ENCODE measurements around the gene MYL5.
"Not testable (repeated sequence)": the region's sequence is repeated elsewhere in the genome, so short reads cannot be mapped to it uniquely, and the experiment has no call there.

The MYL5 gene

GRCh38 chr4:657834-658667 is 16.3 kb upstream of the MYL5 start:
- no peak for DNase-seq

- no peak for DNase-seq
These were observed 15.4 kb upstream of the MYL5 start for GRCh38 chr4:658681-659667.

DNA sequence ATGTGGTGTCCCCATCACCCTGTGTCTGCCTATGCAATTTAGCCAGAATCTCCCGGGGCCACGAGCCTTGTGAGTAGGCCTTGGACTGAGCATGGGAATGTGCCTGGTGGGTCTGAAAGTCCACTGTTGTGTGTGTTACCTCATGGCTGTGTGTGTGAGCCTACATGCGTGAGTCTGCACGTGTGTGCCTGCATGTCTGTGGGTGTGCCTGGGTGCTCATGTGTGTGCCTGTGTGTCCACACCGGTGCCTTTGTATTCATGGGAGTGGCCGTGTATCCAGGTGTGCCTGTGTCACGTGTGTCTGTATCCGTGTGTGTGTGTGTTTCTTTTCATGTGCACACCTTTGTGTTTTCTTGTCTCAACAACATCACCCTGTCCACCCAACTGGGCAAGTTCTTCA is 14.5 kb upstream of the MYL5 start:
- DNase-seq: no peak

GRCh38 chr4:660401-660800 is 13.9 kb upstream of the MYL5 start:
- DNase-seq: no peak

DNA sequence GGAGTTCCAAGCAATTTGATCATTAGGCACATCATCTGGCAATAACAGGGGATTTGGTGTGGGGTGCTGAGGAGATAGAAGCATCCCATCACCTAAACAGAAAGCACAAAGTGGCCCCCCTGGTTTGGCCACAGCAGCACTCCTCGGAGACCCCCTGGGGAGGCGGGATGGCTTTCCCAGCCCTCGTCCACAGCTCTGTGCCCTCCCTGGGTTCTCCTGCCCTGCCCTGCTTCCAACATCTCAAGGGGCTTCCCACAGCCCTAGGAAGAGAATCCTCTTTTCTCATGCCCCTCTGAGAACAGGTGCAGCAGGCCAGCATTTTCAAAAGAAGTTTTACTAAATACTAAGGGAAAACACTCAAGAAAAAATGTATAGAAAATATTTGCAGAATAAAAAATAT is 13.1 kb upstream of the MYL5 start:
- DNase-seq: no peak

- no peak for DNase-seq
These were observed 12.2 kb upstream of the MYL5 start for GRCh38 chr4:661881-662761.

- no peak for DNase-seq
These were observed 11.3 kb upstream of the MYL5 start for GRCh38 chr4:663046-663437.

- DNase-seq: peak; percentile 78 to 82
These were observed 10.6 kb upstream of the MYL5 start for GRCh38 chr4:663438-664428.

DNA sequence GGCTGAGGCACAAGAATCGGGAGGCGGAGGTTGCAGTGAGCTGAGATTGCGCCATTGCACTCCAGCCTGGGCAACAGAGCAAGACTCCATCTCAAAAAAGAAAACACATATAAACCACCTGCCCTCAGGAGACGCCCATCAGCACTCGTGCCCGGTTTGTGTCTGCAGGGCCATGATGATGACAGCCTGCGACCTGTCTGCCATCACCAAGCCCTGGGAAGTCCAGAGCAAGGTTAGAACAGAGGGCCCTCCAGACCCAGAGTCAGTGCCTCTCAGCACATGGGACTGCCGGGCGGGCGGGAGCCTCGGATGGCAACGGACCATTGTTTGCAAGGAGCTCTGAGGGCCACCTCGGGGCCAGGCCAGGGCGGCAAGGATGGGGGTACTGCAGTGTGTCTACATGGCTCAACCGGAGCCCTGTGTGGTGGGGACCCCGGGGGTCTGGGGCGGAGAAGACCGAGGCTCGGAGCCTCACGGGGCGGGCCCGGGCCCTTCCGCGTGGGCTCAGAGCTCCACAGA is 9.6 kb upstream of the MYL5 start:
- no peak for DNase-seq

DNA sequence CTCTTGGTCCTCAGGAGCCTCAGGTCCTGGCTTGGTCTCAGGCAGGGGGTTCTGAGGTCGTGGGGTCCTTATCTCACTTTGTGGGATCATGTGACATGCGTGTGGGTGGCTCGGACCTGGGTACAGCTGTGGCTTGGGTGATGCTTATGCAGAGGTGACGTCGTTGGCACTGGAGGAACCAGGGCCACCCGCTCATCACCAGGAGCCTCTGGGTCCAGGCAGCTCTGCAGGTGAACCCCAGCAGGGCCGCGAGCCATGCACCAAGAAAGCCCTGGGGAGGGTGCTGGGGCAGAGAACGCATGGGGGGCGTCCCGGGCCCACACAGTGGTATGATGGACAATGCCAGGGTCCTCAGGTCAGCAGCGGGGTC is 9.0 kb upstream of the MYL5 start:
- DNase-seq: no peak

DNA sequence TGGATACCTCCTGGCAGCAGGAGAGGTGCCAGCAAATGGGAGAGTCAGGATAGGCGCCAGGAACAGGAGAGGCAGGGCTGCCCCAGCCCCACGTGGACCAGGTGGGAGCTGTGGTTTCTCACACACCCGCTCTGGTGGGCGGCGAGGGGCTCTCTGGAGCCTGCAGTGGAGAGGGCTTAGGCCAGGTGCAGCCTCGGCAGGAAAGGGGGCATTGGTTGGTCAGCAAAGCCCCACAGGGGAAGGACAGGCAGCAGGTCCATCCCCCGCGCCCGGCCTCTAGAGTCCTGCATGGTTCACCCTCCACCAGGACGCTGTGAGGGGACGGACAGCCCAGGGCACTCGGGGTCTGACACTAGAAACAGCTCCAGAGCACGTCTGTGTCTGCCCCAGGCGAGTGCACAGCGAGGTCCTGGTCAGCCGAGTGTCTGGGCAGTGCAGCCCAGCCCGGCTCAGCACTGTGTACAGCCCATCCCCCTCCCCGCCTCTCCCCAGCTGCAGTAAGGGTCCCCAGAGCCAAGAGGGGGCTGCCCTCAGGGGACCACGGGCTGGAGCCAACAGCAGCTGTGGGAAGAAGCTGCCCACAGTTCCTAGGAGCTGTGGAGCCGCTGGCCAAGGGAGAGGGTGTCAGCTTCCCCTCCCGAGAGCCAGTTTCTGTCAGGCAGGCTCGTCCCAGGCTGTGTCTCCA is 8.4 kb upstream of the MYL5 start:
- DNase-seq: no peak

- no peak for DNase-seq
These were observed 7.9 kb upstream of the MYL5 start for GRCh38 chr4:666436-666810.

DNA sequence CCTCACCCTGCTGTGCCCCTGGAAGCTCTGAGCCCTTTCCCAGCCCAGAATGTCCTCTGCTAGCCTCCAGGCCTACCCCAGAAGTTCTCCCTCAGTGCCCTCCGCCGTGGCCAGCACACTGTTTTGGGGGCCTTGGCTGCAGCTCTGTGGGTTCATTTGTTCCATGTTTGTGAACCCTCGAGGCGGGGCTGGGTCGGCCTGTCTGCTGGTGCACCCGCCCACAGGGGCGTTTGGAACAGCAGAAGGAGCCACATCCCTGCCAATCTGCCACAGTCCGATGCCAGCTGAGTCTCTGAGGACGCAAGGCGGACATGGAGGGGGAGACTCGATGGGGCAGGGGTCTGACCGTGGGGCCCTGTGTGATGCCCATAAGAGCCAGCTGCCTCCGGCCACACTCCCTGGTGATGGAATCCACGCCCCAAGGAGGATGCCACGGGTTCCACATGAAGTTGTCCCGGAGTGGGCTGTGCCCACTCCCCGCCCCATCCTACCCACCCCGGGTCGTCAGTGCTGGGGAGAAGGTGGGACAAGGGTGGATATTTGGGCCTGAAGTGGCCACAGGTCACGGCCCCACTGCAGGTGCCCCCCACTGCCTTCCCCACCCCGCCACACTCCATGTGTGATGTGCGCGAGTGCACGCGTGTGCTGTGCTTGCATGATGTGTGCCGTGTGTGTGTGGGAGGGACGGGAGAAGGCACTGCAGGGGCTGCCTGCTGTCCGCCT is 7.4 kb upstream of the MYL5 start:
- no peak for DNase-seq

DNA sequence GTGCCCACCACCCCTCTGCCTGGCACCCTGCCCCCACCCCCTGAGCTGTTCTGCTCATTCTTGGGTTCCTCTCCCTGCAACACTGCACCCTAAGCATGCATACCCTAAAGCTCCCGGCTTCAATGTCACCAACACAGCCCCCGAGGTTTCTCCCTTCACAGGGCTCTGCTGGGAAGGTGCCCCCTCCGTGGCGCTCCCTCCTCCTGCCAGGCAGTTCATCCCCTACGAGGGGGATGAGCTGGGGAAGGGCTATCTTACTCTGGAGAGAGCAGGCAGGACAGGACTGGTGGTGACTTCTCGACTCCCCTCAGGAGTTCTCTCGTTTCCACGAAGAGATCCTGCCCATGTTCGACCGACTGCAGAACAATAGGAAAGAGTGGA is 6.8 kb upstream of the MYL5 start:
- no peak for DNase-seq

DNA sequence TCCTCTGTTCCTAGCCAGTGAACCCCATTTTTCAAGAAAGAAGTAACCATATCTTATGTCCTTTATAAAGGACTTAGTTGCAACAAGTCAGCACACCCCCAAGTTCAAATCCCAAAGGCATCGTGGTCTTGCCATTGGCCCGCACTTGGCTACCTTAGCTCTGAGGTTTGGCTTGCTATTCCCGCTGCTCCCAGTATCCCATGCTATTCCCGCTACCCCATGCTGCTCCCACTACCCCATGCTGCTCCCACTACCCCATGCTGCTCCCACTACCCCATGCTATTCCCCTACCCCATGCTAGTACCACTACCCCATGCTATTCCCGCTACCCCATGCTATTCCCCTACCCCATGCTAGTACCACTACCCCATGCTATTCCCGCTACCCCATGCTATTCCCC is 6.1 kb upstream of the MYL5 start:
- not testable (repeated sequence) for DNase-seq

GRCh38 chr4:669806-670559 is 4.4 kb upstream of the MYL5 start:
- DNase-seq: not testable (repeated sequence)

DNA sequence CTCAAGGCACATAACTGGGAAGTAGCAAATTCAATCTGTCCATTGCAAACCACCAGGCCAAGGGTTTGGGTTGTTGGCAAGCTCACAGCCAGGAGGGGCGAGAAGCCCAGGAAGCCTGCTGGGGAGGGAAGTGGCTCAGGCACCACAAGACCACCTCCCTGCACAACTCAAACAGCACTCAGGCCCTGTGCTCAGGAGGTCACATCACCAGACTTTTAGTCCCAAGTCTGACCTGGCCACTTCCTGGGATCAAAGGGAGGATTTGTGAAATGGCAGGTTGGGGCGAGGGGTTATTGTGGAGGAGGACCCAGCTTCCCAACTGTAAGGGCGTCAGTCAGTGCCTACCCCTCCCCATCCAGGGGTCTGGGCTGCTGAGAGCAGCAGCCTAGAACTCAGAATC is 2.6 kb upstream of the MYL5 start:
- no peak for DNase-seq

DNA sequence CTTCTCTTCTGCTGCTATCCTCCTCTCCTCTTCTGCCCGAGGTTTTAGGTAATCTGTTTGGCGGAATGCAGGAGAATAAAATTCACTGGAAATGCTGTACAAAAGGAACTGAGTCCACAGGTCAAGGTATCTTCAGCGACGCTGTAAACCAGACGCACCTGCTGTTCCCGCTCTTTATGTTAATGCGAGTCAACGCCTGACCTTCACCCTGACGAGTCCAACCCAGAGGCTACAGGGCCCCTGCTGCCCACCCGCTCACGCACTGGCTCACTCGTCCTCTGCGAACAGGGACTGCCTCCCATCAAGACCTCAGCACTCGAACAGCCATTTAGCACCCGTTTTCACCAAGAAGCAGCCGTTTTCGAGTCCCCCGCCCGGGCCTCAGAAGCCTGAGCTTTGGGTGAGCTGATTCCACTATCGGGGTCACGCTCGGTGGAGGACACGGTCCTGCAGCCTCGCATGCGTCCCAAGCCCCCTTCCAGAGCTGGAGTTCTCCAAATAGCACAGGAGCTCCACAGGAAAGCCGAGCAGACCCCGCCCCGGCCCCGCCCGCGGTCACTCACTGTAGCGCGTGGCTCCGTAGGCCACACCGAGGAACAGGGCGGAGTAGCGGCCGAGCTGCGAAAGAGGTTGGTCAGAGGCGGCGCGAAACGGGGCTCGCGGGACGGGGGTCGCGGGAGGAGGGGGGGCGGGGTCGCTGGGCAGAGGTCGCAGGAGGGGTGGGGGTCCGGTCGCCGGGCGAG is 822 bp upstream of the MYL5 start:
- no peak for DNase-seq

Data from activated CD4-positive, alpha-beta T cell treated with anti-CD3 and anti-CD28 coated beads, Interleukin-2, amount 50 U/mL, for 48 hours (primary cell).